ENCODE data around the gene CDC42EP5. TPM values are rescaled to one million over a fixed set of nuclear protein-coding genes. Genes with fewer than 3 reads are reported as not detected.

The CDC42EP5 gene
- total and polyA plus RNA-seq, 2 donors from 2014 or later = 19.3 to 29.9 TPM

DNA sequence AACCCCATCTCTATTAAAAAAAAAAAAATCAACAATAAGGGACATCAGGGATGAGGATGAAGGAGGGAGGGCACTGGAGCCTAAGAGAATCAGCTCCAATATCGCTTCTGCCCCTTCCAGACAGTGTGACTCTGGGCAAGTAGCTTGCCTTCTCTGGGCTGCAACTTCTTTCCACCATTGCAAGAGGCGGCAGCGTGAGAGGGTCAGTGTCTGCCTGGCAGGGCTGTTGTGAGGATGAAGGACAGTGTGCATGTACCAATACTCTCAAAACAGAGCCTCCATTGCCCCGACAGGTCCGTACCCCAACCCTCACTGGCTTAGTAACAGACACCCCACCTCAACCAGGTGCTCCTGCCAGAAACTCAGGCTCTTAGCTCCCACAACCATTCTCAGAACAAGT is 39.4 kb downstream of the CDC42EP5 start:
- Histone ChIP-seq H3K4me3 (ENCODE audit: low read length in 3 of 3) (no peak overlapping the region), H3K9me3 (ENCODE audit: control insufficient read depth in 2 of 3, insufficient read depth in 1 of 3, low read length in 3 of 3) (no peaks in the 10 kb centered on the region), H3K36me3 (ENCODE audit: control insufficient read depth in 2 of 3, insufficient read depth in 3 of 3, low read length in 3 of 3) (no peaks in the 10 kb centered on the region), H3K9ac (ENCODE audit: low read length in 3 of 3) (no peak overlapping the region), H3K27me3 (ENCODE audit: control insufficient read depth, insufficient read depth, low read length) (no peaks in the 10 kb centered on the region), H3K27ac (ENCODE audit: low read depth in 2 of 2, low read length in 2 of 2) (no peak overlapping the region), H3K4me1 (ENCODE audit: control insufficient read depth in 2 of 3, insufficient read depth in 2 of 3, low read depth in 1 of 3, low read length in 3 of 3) (peaks cover 0 to 3% (median 3%) of the 10 kb centered on the region in 3 donors)
- FAIRE-seq (no peak), DNase-seq (peak in 1 of 5 donors; percentile 32)
- TF ChIP-seq, protein P1, sequence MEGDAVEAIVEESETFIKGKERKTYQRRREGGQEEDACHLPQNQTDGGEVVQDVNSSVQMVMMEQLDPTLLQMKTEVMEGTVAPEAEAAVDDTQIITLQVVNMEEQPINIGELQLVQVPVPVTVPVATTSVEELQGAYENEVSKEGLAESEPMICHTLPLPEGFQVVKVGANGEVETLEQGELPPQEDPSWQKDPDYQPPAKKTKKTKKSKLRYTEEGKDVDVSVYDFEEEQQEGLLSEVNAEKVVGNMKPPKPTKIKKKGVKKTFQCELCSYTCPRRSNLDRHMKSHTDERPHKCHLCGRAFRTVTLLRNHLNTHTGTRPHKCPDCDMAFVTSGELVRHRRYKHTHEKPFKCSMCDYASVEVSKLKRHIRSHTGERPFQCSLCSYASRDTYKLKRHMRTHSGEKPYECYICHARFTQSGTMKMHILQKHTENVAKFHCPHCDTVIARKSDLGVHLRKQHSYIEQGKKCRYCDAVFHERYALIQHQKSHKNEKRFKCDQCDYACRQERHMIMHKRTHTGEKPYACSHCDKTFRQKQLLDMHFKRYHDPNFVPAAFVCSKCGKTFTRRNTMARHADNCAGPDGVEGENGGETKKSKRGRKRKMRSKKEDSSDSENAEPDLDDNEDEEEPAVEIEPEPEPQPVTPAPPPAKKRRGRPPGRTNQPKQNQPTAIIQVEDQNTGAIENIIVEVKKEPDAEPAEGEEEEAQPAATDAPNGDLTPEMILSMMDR (IDR thresholded peaks at IDR 0.05; ENCODE audit: borderline replicate concordance, extremely low read depth, insufficient read depth) = no peak
- intact Hi-C loops (cut with DNase I) = no loop called here

DNA sequence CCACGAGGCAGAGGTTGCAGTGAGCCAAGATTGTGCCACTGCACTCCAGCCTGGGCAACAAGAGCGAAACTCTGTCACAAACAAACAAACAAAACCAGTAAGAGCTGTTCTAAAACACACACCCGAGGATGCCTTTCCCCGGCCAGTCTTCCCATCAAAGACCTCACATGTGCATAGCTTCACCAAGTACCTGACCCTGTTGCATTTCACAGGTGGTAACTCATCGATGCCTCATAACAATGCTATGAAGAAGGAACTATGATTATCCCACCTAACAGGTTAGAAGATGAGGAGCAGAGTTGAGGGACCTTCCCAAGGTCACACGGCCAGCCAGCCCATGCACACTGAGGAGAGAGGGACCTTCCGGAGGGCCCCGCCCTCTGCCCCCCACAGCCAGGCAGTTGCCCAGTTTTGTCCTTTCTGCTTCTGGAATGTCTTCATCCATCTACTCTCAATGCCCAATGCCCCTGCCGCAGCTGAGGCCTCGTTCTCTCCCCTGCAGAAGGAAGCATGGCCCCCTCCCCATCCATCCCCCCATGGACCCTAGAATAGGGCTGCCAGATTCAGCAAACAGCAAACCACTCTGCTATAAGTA is 40.9 kb downstream of the CDC42EP5 start:
- no peak overlapping the region for H3K4me3 ChIP-seq (ENCODE audit: low read length in 3 of 3)
- no peaks in the 10 kb centered on the region for H3K36me3 ChIP-seq (ENCODE audit: control insufficient read depth in 2 of 3, insufficient read depth in 3 of 3, low read length in 3 of 3)
- peaks cover 0 to 3% (median 3%) of the 10 kb centered on the region in 3 donors for H3K4me1 ChIP-seq (ENCODE audit: control insufficient read depth in 2 of 3, insufficient read depth in 2 of 3, low read depth in 1 of 3, low read length in 3 of 3)
- DNase-seq (peak in 1 of 5 donors; percentile 51), FAIRE-seq (no peak)
- H3K27ac ChIP-seq (ENCODE audit: low read depth in 2 of 2, low read length in 2 of 2) = no peak overlapping the region
- no peaks in the 10 kb centered on the region for H3K9me3 ChIP-seq (ENCODE audit: control insufficient read depth in 2 of 3, insufficient read depth in 1 of 3, low read length in 3 of 3)
- no peak overlapping the region for H3K9ac ChIP-seq (ENCODE audit: low read length in 3 of 3)
- intact Hi-C loops (cut with DNase I) = no loop called here
- H3K27me3 ChIP-seq (ENCODE audit: control insufficient read depth, insufficient read depth, low read length) = no peaks in the 10 kb centered on the region
- TF ChIP-seq, protein P1 (IDR thresholded peaks at IDR 0.05; ENCODE audit: borderline replicate concordance, extremely low read depth, insufficient read depth) = no peak

DNA sequence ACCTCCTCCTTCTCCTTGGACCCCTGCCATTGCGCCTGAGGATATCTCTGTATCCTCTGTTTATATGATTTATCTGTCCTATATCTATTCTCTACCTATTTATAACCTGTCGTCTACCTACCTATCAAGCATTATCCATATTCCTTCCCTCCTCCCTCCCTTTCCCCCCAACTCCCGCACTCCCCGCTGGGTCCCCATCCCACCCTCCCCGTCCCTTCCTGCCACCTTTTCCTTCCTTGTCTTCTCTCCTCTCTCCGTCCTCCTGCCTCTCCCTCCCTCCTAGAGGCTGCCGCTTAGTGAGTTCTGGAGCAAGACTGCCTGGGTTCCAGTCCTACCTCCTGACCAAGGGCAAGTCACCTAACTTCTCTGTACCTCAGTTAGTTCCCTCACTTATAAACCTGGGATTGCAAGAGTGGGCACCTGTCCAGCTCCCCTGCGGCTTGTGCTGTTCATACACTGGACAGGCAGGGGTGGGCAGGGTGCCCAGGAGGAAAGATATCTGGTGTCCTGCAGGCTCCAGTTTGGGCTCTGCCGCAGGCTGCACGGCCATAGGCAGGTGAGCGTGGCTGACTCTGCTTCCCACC is 41.7 kb downstream of the CDC42EP5 start:
- FAIRE-seq = no peak
- Histone ChIP-seq H3K4me1 (ENCODE audit: control insufficient read depth in 2 of 3, insufficient read depth in 2 of 3, low read depth in 1 of 3, low read length in 3 of 3) (peaks cover 0 to 3% (median 3%) of the 10 kb centered on the region in 3 donors), H3K4me3 (ENCODE audit: low read length in 3 of 3) (no peak overlapping the region), H3K9me3 (ENCODE audit: control insufficient read depth in 2 of 3, insufficient read depth in 1 of 3, low read length in 3 of 3) (no peaks in the 10 kb centered on the region), H3K27ac (ENCODE audit: low read depth in 2 of 2, low read length in 2 of 2) (no peak overlapping the region), H3K27me3 (ENCODE audit: control insufficient read depth, insufficient read depth, low read length) (no peaks in the 10 kb centered on the region), H3K9ac (ENCODE audit: low read length in 3 of 3) (no peak overlapping the region), H3K36me3 (ENCODE audit: control insufficient read depth in 2 of 3, insufficient read depth in 3 of 3, low read length in 3 of 3) (no peaks in the 10 kb centered on the region)
- TF ChIP-seq, protein P1 (IDR thresholded peaks at IDR 0.05; ENCODE audit: borderline replicate concordance, extremely low read depth, insufficient read depth) = no peak
- intact Hi-C loops (cut with DNase I) = no loop called here
- DNase-seq = peak in 1 of 5 donors; percentile 90
